OCI-LY3 (cell line): ENCODE data around the gene UBE2R2.

Source experiments
- CTCF ChIP-seq: fragments of 200-600, 300-600 bp; sonication (generic); IDR thresholded peaks from 2 replicates; pipeline ENCODE4 v1.5.1; 2014; ENCODE audit warnings: antibody characterized with exemption, low read length, low read depth
- EZH2phosphoT487 ChIP-seq: fragments of 200-600 bp; shearing (Covaris generic); IDR thresholded peaks from 2 replicates; pipeline ENCODE4 v1.6.1; 2018; ENCODE audit warnings: antibody characterized with exemption, mixed run types, low read depth

- TF ChIP-seq CTCF (no peak), EZH2phosphoT487 (no peak)
Measured at GRCh38 chr9:33782395-33783152, 34.4 kb upstream of the UBE2R2 start.
